Right renal cortex interstitium (tissue), 3 donors: ENCODE data around the gene KCNA10. TPM values are rescaled to one million over a fixed set of nuclear protein-coding genes. Genes with fewer than 3 reads are reported as not detected.
A peak's percentile ranks its signal among the peaks of the same experiment; 100 is the strongest.

Source experiments
- DNase-seq, 3 donors: peaks; one replicate each; pipeline ENCODE4 v3.0.0-alpha.2; 2013; ENCODE audit warnings: low read depth in 3 of 3, low spot score in 2 of 3
- polyA plus RNA-seq, 3 donors: library from polyadenylated mRNA; unstranded; fragments of 120-200 nt; gene quantifications; one replicate each; pipeline ENCODE4 v1.2.1, GENCODE V29; 2013; ENCODE audit not compliant: insufficient read length in 3 of 3

Gene KCNA10
- polyA plus RNA-seq, 3 donors = not detected

DNA sequence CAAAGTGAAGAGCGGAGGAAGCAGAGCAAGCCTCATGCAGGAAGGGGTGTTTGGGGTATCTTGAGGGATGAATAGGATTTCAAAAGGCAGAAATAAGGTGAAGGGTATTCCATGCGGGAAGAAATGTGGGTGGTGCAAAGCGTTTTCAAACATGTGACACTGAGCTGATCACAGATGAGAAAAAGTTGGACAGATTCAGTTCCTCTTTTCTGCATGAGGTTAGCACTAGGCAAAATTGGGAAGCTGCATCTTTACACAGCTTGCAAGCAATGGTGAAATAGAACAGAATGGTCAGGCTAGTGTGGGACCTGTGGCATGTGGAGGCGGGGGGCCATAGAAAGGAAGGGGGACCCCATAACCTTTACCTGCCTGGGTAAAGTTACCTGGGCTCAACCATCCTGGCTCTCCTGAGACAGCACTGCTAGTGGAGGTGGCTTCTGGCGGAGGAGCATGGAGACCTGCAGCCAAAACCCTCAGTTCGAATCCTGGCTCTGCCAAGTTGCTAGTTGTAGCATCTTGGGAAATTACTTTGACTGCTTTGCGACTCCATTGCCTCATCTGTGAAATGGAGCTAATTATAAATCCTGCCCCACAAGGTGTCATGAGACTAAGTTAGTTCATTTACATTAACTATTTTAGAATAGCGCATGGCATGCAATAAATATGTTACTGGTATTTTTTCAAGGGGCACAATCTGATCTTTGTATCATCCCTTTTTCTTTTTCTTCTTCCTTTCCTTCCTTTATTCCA, 16.4 kb downstream of the KCNA10 start:
- no peak for DNase-seq

DNA sequence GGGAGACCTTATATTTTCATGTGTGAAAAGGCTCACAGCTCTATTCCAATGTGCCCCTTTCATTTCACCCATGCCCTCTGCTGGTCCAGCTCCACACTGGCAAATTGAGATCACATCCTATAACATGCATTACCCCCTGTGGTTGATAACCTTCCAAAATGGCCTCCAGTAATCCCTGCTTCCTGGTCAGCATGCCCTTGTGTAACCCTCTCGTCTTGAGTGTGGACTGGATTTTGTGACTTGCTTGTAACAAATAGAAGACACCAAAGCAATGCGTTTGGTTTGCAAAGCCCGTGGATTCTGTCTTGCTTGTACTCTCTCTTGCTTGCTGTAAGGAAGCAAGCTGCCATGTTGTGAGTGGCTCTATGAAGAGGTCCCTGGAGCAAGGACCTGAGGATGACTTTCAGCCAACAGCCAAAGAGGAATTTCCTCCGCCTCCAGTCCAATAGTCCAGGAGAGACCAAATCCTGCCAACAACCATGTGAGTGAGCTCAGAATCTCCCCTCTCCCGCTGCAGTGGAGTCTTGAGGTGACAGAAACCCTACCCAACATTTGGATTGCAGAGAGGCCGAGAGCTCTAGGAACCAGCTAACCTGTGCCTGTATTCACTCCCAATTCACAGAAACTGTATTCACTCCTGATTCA, 17.4 kb downstream of the KCNA10 start:
- DNase-seq = no peak

GRCh38 chr1:110498270-110498669, 20.7 kb downstream of the KCNA10 start:
- no peak for DNase-seq

DNA sequence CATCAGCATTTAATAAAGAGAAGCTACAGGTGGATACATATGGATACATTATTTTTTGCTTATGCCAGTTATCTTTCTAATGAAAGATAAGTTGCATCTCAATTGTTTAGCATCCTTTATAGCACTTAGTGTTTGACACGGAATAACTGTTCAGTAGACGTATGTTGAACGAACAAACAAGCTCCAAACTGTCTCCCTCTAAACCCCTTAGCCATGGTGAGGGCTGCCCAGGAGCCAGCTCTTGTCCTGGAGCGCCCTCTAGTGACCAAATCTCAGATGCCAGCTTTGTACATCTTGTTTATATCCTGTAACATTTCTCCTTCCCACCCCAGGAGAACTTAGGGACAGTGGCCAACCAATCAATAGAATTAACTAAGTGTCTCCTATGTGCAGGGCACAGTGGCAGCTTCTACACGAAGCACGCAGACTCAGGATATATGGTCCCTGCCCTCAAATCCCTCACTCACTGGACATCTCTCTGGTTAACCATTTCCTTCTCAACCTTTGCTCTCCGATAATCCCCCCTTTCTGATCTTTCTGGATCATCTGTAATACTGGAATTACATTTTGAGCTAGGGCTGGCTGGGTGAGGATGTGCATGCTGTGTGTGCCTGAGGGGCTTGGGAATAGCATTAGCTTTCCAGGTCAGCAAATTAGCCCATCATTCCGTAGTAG, 22.9 kb downstream of the KCNA10 start:
- peak; percentile 44 to 58 (median 50) for DNase-seq

DNA sequence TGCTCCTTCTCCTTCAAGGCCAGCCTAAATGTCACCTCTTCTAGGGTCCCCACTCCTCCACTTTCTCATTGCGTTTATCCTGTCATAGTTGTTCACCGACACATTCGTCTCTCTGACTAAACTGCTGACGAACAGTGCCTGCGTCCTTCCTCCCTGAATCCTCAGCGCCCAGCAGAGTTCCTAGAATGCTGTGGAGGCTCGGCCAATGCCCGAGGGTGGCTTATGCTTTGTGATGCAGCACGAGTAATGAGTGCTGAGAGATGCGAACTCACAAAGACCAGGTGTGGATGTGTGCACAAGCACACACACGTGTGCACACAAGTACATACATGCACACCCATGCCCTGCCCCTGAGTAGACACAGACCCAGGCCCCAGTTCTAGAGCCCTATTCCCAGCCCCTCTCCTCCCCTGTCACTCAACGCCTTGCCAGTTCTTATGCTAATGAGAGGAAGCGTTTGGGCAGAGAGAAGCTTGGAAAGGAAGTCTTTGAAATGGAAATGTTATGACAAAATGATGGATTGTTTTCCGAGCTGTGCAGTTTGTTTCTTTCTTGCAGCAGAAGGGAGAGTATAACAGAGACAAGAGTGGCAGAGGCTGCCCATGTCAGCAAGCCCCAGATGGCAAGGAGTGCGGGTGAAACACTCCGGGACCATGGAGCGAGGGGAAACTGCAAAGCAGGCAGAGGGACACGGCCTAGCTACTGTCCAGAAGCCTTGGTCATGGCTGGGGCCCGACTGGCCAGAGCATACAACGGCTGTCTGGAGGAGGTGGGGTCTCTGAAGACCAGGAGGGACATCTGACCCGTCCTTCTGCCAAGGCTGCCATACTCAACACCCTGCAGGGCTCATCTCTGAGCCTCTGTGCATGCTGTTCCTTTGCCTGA, 24.2 kb downstream of the KCNA10 start:
- no peak for DNase-seq

- no peak for DNase-seq
These were observed 24.9 kb downstream of the KCNA10 start for GRCh38 chr1:110494036-110494435.

- DNase-seq = no peak
These were observed 25.8 kb downstream of the KCNA10 start for GRCh38 chr1:110493059-110493699.

DNA sequence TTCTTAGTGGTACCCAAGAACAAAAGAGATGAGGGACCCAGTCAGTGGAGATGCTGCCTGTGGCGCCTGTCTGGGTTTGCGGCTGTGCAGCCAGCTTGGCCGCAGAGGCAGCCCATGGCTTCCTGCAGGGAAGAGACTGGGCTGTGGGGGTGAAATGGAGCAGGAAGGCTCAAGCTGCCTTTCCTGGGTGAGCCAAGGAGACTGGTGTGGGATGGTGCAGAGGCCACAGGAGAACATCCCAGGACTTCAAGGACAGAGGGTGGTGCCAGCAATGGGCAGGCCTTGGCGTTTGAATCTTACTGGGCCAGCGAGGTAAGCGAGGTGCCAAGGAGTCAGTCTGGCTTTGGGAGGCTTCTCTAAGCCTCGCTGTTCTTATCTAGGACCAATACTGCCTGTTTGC, 26.4 kb downstream of the KCNA10 start:
- no peak for DNase-seq

DNA sequence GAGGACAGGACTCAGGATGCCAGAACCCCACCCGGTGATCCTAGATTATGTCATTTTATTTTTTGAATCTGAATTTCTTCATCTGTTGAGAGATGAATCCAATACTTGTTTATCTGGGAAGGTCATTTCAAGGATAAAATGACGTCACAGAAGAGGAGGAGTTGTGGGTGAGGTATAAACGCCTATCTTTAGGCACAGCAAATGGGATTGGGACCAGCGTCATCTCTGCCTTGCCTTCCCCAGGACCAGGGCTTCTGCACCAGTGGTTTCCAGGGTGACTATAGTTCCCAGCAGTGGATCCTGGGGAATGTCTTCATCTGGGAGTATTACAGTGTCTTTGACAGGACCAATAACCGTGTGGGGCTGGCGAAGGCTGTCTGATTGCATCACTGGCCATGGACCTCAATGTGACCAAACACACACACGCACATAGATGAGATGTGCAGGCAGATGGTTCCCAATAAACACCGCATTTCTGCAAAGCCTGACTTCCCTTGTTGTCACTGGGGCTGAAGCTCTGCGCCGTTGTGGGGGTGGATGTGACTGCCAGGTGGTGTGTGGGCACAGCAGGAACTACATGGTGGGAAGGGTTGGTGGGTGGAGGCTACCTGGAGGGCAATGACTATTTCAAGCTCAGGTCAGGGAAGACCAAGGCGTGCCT, 28.1 kb downstream of the KCNA10 start:
- no peak for DNase-seq

DNA sequence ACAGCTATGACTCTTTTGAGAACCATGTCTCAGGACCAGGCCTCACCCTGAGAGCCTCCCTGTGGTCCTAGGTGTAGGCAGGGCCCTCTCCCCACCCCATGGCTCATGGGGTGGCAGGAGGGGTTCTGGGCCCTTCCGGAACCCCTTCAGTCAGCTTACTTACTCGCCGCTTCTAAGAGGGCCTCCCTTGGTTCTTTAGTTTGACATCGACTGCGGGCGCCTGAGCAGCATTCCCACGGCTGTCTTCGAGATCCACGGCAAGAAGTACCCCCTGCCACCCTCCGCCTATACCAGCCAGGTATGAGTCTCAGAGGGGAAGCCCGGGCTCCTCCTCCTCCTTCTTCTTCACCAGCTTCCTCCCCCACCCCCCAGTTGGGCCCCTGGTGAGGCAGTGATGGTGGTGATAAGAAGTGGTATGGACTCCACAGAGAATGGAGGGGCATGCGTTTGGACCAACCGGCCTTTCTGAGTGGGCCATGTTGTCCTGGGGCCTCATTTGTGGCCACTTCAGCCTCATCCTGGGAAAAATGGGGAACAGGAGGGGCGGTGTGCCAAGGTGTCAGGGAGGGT, 28.9 kb downstream of the KCNA10 start:
- DNase-seq = no peak

GRCh38 chr1:110489406-110489805, 29.6 kb downstream of the KCNA10 start:
- no peak for DNase-seq

DNA sequence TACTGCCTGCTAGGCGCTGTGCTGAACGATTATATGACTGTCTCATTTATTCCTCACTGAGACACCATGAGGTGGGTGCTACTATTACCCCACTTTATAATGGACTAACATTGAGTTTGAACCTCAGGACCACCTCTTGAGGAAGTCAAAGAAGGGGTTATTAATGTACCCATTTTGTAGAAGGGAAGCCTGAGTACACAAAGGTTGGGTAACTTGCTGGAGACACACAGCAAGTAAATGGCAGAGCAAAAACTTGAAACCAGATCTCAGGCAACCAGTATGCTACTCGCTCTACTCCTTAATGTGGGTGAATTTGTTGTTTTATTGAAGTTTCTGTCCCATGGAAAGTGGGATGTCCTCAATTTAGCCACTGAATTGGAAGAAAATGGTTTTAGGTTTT, 30.1 kb downstream of the KCNA10 start:
- DNase-seq = no peak

- DNase-seq = no peak
These were observed 30.8 kb downstream of the KCNA10 start for GRCh38 chr1:110488161-110488560.

DNA sequence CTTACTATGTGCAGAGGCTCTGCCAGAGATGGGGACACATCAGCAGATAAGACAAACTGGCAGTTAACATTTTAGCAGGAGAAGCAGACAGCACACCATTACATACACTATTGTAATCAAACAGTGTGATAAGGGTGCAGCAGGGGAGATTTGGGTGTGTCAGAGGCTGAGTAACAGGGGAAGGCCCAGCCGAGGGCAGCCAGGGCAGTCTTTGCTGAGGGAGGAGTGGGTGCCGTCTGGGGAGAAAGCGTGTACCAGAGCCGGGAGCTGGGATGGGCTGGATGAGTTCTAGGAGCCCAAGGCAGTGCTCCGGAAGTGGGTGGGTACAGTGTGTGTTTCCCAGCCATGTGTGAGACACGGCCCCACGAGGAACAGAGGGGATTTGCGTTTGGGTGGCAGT, 31.2 kb downstream of the KCNA10 start:
- no peak for DNase-seq

- no peak for DNase-seq
These were observed 33.2 kb downstream of the KCNA10 start for GRCh38 chr1:110485725-110486124.

DNA sequence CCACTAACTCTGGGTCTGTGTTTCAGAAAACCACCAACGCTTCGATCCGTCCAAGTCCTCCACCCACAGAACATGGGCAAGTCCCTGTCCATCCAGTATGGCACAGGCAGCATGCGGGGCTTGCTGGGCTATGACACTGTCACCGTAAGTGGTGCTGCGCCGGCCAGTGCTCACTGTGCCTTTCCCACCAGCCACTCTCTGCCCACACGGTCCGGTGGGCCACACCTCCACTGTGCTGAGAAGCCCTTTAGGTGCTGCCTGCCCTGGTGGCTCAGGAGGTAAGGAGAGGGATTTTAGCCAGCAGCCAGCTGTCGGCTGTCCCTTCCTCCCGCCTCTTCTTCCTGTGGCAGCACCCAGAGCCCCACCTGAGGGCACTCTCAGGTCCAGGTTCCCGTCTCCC, 34.2 kb downstream of the KCNA10 start:
- no peak for DNase-seq

DNA sequence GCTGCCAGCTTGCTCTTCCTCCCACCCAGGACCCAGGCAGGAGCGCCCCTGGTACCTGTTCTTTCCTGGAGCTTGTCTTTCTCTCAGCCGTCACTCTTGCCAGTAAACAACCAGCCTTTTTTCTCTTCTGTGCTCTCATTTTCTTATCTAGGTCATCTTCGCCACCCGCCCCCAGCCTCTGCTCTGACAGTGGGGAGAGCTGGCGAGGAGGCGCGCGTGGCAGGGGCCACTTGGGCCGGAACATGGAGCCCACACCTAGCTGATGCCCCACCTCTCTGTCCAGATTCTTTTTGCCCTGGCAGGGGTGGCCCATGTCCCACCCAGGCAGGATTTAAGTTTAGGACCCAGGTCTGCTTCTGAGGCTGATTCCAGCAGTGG, 35.7 kb downstream of the KCNA10 start:
- DNase-seq = no peak

DNA sequence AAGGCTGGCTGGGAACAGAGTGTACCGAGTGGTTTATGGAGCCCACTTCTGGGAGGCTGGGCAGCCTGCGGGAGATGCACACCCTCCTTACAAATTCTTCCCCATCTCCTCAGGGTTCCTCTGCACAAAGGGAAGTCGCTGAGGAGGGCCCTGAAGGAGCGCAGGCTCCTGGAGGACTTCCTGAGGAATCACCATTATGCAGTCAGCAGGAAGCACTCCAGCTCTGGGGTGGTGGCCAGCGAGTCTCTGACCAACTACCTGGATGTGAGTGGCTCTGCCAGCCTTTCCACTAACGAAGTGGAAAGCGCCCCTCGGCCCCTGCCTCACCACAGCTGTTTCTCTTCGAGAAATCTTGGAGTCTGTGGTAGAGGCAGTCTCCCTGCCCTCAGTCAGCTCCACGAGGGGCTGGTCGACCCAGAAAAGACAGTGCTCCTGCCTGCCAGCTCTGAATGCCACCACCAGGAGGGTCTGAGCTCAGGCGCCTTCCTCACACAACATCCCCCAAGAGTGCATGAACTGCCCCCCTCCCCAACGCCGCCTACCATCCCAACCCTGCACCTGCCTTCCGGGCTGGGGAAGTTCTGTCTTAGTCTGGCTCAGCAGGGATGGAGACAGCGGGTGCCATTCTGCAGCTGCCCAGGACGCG, 36.2 kb downstream of the KCNA10 start:
- DNase-seq = no peak

GRCh38 chr1:110481968-110482623, 36.9 kb downstream of the KCNA10 start:
- no peak for DNase-seq
